Mammary epithelial cell (primary cell): ENCODE data around the gene VSIG8.

Experiments
- CTCF ChIP-seq, 2 donors: IDR thresholded peaks in 1 of 2; conservative IDR thresholded peaks in 1 of 2; 2 replicates each; pipeline ENCODE4 v1.5.1; 2011 to 2012; ENCODE audit warnings: inconsistent platforms in 2 of 2, low read length in 2 of 2, mild to moderate bottlenecking in 2 of 2, control low read depth in 1 of 2, low read depth in 1 of 2; ENCODE audit not compliant: insufficient read depth in 1 of 2; ENCODE audit errors: extremely low read depth in 1 of 2
- EZH2 ChIP-seq: IDR thresholded peaks from 2 replicates; pipeline ENCODE4 v1.6.1; 2012; ENCODE audit warnings: low read length, inconsistent platforms, borderline replicate concordance

- TF ChIP-seq CTCF (conservative IDR thresholded peaks at IDR 0.05 in 1 of 2, IDR thresholded peaks at IDR 0.05 in 1 of 2; ENCODE audit: extremely low read depth in 1 of 2, insufficient read depth in 1 of 2, low read depth in 1 of 2, low read length in 2 of 2) = no peak
- TF ChIP-seq EZH2 = no peak
Observed at GRCh38 chr1:159862031-159862430, 426 bp downstream of the VSIG8 start.
